ENCODE measurements around the gene LRP3. TPM values are rescaled to one million over a fixed set of nuclear protein-coding genes. Genes with fewer than 3 reads are reported as not detected.

LRP3 gene
- total and polyA plus RNA-seq, 7 donors: 3.9 to 31.5 (median 17.1) TPM

DNA sequence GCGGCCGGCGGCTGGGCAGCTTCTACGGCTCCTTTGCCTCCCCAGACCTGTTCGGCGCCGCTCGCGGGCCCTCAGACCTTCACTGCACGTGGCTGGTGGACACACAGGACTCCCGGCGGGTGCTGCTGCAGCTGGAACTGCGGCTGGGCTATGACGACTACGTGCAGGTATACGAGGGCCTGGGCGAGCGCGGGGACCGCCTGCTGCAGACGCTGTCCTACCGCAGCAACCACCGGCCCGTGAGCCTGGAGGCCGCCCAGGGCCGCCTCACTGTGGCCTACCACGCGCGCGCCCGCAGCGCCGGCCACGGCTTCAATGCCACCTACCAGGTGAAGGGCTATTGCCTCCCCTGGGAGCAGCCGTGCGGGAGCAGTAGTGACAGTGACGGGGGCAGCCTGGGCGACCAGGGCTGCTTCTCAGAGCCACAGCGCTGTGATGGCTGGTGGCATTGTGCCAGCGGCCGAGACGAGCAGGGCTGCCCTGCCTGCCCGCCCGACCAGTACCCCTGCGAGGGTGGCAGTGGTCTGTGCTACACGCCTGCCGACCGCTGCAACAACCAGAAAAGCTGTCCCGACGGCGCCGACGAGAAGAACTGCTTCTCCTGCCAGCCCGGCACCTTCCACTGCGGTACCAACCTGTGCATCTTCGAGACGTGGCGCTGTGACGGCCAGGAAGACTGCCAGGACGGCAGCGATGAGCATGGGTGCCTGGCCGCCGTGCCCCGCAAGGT lies 11.6 kb downstream of the LRP3 start:
- H3K9me3 ChIP-seq: no peaks in the 10 kb centered on the region
- 95 to 96% methylated on average over 64 of the region's 64 CpGs for WGBS, 2 donors
- H3K4me1 ChIP-seq: no peaks in the 10 kb centered on the region
- H3K27ac ChIP-seq: no peak overlapping the region
- intact Hi-C loops (cut with DNase I): no loop called here
- DNase-seq: no peak
- peaks cover 4 to 55% (median 15%) of the 10 kb centered on the region in 4 donors for H3K36me3 ChIP-seq
- H3K27me3 ChIP-seq: no peaks in the 10 kb centered on the region
- H3K4me3 ChIP-seq: no peak overlapping the region
- TF ChIP-seq, protein P1, sequence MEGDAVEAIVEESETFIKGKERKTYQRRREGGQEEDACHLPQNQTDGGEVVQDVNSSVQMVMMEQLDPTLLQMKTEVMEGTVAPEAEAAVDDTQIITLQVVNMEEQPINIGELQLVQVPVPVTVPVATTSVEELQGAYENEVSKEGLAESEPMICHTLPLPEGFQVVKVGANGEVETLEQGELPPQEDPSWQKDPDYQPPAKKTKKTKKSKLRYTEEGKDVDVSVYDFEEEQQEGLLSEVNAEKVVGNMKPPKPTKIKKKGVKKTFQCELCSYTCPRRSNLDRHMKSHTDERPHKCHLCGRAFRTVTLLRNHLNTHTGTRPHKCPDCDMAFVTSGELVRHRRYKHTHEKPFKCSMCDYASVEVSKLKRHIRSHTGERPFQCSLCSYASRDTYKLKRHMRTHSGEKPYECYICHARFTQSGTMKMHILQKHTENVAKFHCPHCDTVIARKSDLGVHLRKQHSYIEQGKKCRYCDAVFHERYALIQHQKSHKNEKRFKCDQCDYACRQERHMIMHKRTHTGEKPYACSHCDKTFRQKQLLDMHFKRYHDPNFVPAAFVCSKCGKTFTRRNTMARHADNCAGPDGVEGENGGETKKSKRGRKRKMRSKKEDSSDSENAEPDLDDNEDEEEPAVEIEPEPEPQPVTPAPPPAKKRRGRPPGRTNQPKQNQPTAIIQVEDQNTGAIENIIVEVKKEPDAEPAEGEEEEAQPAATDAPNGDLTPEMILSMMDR (IDR thresholded peaks at IDR 0.05): no peak
- no peak for TF ChIP-seq EP300 (IDR thresholded peaks at IDR 0.05)
- no peak for TF ChIP-seq POLR2AphosphoS5 (IDR thresholded peaks at IDR 0.05)
- TF ChIP-seq POLR2A (IDR thresholded peaks at IDR 0.05): no peak

DNA sequence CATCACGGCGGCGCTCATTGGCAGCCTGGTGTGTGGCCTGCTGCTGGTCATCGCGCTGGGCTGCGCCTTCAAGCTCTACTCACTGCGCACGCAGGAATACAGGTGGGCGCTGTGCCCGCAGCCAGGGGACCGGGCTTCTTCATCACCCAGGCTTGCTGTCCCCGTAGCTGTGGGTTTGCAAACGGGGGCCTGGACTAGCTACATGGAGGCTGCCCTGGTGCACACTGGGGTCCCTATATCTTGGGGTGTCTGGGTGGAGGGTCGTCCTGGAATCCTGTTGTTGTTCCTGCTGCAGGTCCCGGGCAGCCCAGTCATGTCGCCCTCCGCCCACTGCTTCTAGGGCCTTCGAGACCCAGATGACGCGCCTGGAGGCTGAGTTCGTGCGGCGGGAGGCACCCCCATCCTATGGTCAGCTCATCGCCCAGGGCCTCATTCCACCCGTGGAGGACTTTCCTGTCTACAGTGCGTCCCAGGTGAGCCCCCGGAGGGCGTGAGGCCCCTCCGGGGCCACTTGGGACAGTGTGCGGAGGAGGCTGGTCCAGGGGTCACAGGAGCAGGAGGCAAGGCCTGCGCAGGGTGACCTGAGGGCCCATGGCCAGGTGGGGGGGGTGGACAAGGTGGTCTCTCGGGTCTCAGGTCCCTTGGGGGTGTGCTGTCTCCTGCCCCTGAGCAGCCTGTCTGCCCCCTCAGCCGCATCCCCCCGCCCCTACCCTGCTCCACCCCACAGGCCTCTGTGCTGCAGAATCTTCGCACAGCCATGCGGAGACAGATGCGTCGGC lies 12.3 kb downstream of the LRP3 start:
- DNase-seq: no peak
- H3K36me3 ChIP-seq: peaks cover 4 to 55% (median 15%) of the 10 kb centered on the region in 4 donors
- no peaks in the 10 kb centered on the region for H3K27me3 ChIP-seq
- intact Hi-C loops (cut with DNase I): no loop called here
- TF ChIP-seq POLR2AphosphoS5 (IDR thresholded peaks at IDR 0.05): no peak
- TF ChIP-seq, protein P1 (IDR thresholded peaks at IDR 0.05): no peak
- TF ChIP-seq POLR2A (IDR thresholded peaks at IDR 0.05): no peak
- TF ChIP-seq EP300 (IDR thresholded peaks at IDR 0.05): no peak
- H3K9me3 ChIP-seq: no peaks in the 10 kb centered on the region
- H3K4me3 ChIP-seq: no peak overlapping the region
- no peaks in the 10 kb centered on the region for H3K4me1 ChIP-seq
- WGBS, 2 donors: 94 to 95% methylated on average over 38 of the region's 38 CpGs
- no peak overlapping the region for H3K27ac ChIP-seq

DNA sequence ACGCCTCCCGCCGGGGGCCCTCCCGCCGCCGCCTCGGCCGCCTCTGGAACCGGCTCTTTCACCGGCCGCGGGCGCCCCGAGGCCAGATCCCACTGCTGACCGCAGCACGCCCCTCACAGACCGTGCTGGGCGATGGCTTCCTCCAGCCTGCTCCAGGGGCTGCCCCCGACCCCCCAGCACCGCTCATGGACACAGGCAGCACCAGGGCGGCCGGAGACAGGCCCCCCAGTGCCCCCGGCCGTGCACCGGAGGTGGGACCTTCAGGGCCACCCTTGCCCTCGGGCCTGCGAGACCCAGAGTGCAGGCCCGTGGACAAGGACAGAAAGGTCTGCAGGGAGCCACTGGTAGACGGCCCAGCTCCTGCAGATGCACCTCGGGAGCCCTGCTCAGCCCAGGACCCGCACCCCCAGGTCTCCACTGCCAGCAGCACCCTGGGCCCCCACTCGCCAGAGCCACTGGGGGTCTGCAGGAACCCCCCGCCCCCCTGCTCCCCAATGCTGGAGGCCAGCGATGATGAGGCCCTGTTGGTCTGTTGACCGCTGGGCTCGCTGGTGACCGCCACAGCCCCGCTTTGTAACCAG lies 13.0 kb downstream of the LRP3 start:
- intact Hi-C loops (cut with DNase I): no loop called here
- no peak overlapping the region for H3K27ac ChIP-seq
- peaks cover 4 to 52% (median 15%) of the 10 kb centered on the region in 4 donors for H3K36me3 ChIP-seq
- no peaks in the 10 kb centered on the region for H3K27me3 ChIP-seq
- 93 to 94% methylated on average over 38 of the region's 38 CpGs for WGBS, 2 donors
- no peaks in the 10 kb centered on the region for H3K4me1 ChIP-seq
- H3K9me3 ChIP-seq: no peaks in the 10 kb centered on the region
- TF ChIP-seq POLR2A (IDR thresholded peaks at IDR 0.05) (no peak), POLR2AphosphoS5 (IDR thresholded peaks at IDR 0.05) (no peak), EP300 (IDR thresholded peaks at IDR 0.05) (no peak)
- TF ChIP-seq, protein P1 (IDR thresholded peaks at IDR 0.05): no peak
- peak; percentile 66 for DNase-seq
- no peak overlapping the region for H3K4me3 ChIP-seq

DNA sequence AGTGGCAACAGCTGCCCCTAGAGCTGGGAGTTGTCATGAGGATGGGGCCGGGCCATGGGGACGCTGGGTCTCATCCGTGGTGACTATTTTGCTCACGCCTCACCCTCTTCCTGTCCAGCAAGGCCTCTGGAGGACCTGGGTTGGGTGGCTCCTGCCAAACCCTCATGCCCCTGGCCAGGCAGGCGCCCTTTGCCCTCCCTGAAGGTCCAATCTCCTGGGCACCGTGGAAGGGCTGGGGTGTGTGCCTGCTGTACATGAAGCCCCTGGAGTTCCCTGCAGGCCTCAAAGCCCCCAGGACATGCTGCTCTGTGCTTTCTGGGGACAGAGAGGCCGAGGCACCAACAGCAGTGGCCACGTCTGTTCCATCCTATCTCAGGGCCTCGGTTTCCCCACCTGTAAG lies 13.8 kb downstream of the LRP3 start:
- H3K27me3 ChIP-seq: no peaks in the 10 kb centered on the region
- H3K9me3 ChIP-seq: no peaks in the 10 kb centered on the region
- TF ChIP-seq POLR2A (IDR thresholded peaks at IDR 0.05) (no peak), EP300 (IDR thresholded peaks at IDR 0.05) (no peak), POLR2AphosphoS5 (IDR thresholded peaks at IDR 0.05) (no peak)
- TF ChIP-seq, protein P1 (IDR thresholded peaks at IDR 0.05): no peak
- H3K4me1 ChIP-seq: no peaks in the 10 kb centered on the region
- WGBS, 2 donors: 84 to 88% methylated on average over 9 of the region's 9 CpGs
- no peak overlapping the region for H3K4me3 ChIP-seq
- intact Hi-C loops (cut with DNase I): no loop called here
- no peak for DNase-seq
- H3K36me3 ChIP-seq: peaks cover under 1 to 45% (median 12%) of the 10 kb centered on the region in 4 donors
- H3K27ac ChIP-seq: no peak overlapping the region

Measured in sigmoid colon (tissue), 7 donors.